Upper lobe of left lung (tissue), 6 donors: ENCODE results near the gene C1S. TPM values are rescaled to one million over a fixed set of nuclear protein-coding genes. Genes with fewer than 3 reads are reported as not detected.

Source experiments
- ATAC-seq, 2 donors: fragments of 200-7000 bp; cut with Tn5 transposase; one replicate each; pipeline ENCODE4 v1.9.1; 2022; ENCODE audit warnings: mild to moderate bottlenecking in 2 of 2, moderate library complexity in 2 of 2; ENCODE audit not compliant: low FRiP score in 2 of 2
- DNase-seq, 2 donors: peaks; one replicate each; pipeline ENCODE4 v3.0.0-alpha.2; 2019 to 2020
- H3K27ac ChIP-seq, 4 donors: fragments of 200-600 bp; sonication (generic); one replicate each; pipeline ENCODE4 v1.5.1; 2016 to 2019
- H3K27me3 ChIP-seq, 4 donors: fragments of 200-600 bp; sonication (generic); one replicate each; pipeline ENCODE4 v1.5.1; 2017 to 2019
- H3K36me3 ChIP-seq, 4 donors: fragments of 200-600 bp; sonication (generic); one replicate each; pipeline ENCODE4 v1.5.1; 2016 to 2019
- H3K4me1 ChIP-seq, 4 donors: fragments of 200-600 bp; sonication (generic); one replicate each; pipeline ENCODE4 v1.5.1; 2018 to 2019
- H3K4me3 ChIP-seq, 4 donors: fragments of 200-600 bp; sonication (generic); one replicate each; pipeline ENCODE4 v1.5.1; 2017 to 2019; ENCODE audit warnings: mild to moderate bottlenecking in 2 of 4, moderate library complexity in 1 of 4
- H3K9me3 ChIP-seq, 4 donors: fragments of 200-600 bp; sonication (generic); one replicate each; pipeline ENCODE4 v1.5.1; 2018 to 2019
- CTCF ChIP-seq, 6 experiments: fragments of 450-650 bp in 4 of 6; fragments of 200-600 bp in 2 of 6; sonication (generic) in 2 of 6; IDR thresholded peaks; one replicate each; pipeline ENCODE4 v1.5.1; 2016 to 2019; ENCODE audit warnings: antibody characterized with exemption in 6 of 6
- EP300 ChIP-seq, 4 donors: sonication (generic); formaldehyde crosslinking; IDR thresholded peaks; one replicate each; pipeline ENCODE4 v1.5.1; 2017; ENCODE audit warnings: antibody characterized with exemption in 4 of 4, control low read depth in 2 of 4
- POLR2A ChIP-seq, 4 donors: fragments of 450-650 bp; IDR thresholded peaks; one replicate each; pipeline ENCODE4 v1.5.1; 2016 to 2017; ENCODE audit warnings: antibody characterized with exemption in 4 of 4, mild to moderate bottlenecking in 2 of 4
- POLR2AphosphoS5 ChIP-seq, 2 donors: sonication (generic); formaldehyde crosslinking; IDR thresholded peaks; one replicate each; pipeline ENCODE4 v1.5.1; 2017; ENCODE audit warnings: antibody characterized with exemption in 2 of 2
- WGBS, 2 donors: methylation state at CpG; one replicate each; pipeline ENCODE4 v1.1.5; 2017 to 2018; 5-methylcytosine and 5-hydroxymethylcytosine counted together
- total RNA-seq, 6 donors: library from RNA; depleted of rRNA in 4 of 6; stranded (reverse); fragments of >200 nt in 4 of 6; gene quantifications; one replicate each; pipeline versions ENCODE4 v1.1.0 to v1.2.1, GENCODE V29; 2016 to 2021
- donor health status: DM: no; HTN: no; CAD: no; lungs with moderate emphysema.
- donor health status: DM: no; HTN: yes; CAD: no; lungs with severe emphysema.

C1S gene
- total RNA-seq, 6 donors from 2014 or later, result 146 to 338 (median 208) TPM

GRCh38 chr12:7061596-7061995 is 1.1 kb downstream of the C1S start:
- Histone ChIP-seq H3K4me1 (peaks cover 6 to 23% (median 13%) of the 10 kb centered on the region in 4 donors), H3K9me3 (no peaks in the 10 kb centered on the region), H3K4me3 (peak overlapping the region in 3 of 4 donors; percentile 14 to 45 (median 43)), H3K36me3 (peaks cover 0 to 7% (median 0%) of the 10 kb centered on the region in 4 donors), H3K27me3 (no peaks in the 10 kb centered on the region), H3K27ac (peak overlapping the region in 3 of 4 donors; percentile 74 to 85 (median 75))
- DNase-seq (no peak), ATAC-seq (no peak)
- WGBS, 2 donors, result 90 to 94% methylated on average over 6 to 7 of the region's 7 CpGs
- no peak for TF ChIP-seq CTCF (IDR thresholded peaks at IDR 0.05)
- no peak for TF ChIP-seq EP300 (IDR thresholded peaks at IDR 0.05)
- no peak for TF ChIP-seq POLR2AphosphoS5 (IDR thresholded peaks at IDR 0.05)
- no peak for TF ChIP-seq POLR2A (IDR thresholded peaks at IDR 0.05)

- no peaks in the 10 kb centered on the region for H3K9me3 ChIP-seq
- no peak for DNase-seq
- peaks cover 0 to 20% (median 0%) of the 10 kb centered on the region in 4 donors for H3K36me3 ChIP-seq
- no peak overlapping the region for H3K27ac ChIP-seq
- 83% methylated on average over 3 of the region's 3 CpGs for WGBS, 2 donors
- TF ChIP-seq EP300 (IDR thresholded peaks at IDR 0.05) (no peak), POLR2AphosphoS5 (IDR thresholded peaks at IDR 0.05) (no peak), CTCF (IDR thresholded peaks at IDR 0.05) (no peak), POLR2A (IDR thresholded peaks at IDR 0.05) (no peak)
- H3K27me3 ChIP-seq, result no peaks in the 10 kb centered on the region
- ATAC-seq, result no peak
- peaks cover 6 to 19% (median 13%) of the 10 kb centered on the region in 4 donors for H3K4me1 ChIP-seq
- H3K4me3 ChIP-seq, result no peak overlapping the region
Observed at GRCh38 chr12:7064516-7064915, 4.0 kb downstream of the C1S start.

GRCh38 chr12:7065073-7065623 is 4.6 kb downstream of the C1S start:
- Histone ChIP-seq H3K4me1 (peaks cover 0 to 12% (median 8%) of the 10 kb centered on the region in 4 donors), H3K9me3 (no peaks in the 10 kb centered on the region), H3K36me3 (peaks cover 0 to 22% (median 0%) of the 10 kb centered on the region in 4 donors), H3K27ac (no peak overlapping the region), H3K27me3 (no peaks in the 10 kb centered on the region), H3K4me3 (no peak overlapping the region)
- ATAC-seq (no peak), DNase-seq (no peak)
- 88 to 91% methylated on average over 7 of the region's 7 CpGs for WGBS, 2 donors
- TF ChIP-seq POLR2A (IDR thresholded peaks at IDR 0.05) (no peak), CTCF (IDR thresholded peaks at IDR 0.05) (no peak), POLR2AphosphoS5 (IDR thresholded peaks at IDR 0.05) (no peak), EP300 (IDR thresholded peaks at IDR 0.05) (no peak)

GRCh38 chr12:7066596-7066995 is 6.1 kb downstream of the C1S start:
- Histone ChIP-seq H3K4me3 (no peak overlapping the region), H3K27me3 (no peaks in the 10 kb centered on the region), H3K4me1 (no peaks in the 10 kb centered on the region), H3K27ac (no peak overlapping the region), H3K36me3 (peaks cover 0 to 25% (median 0%) of the 10 kb centered on the region in 4 donors), H3K9me3 (no peaks in the 10 kb centered on the region)
- 85 to 88% methylated on average over 2 of the region's 2 CpGs for WGBS, 2 donors
- no peak for ATAC-seq
- DNase-seq, result no peak
- TF ChIP-seq POLR2A (IDR thresholded peaks at IDR 0.05) (no peak), POLR2AphosphoS5 (IDR thresholded peaks at IDR 0.05) (no peak), CTCF (IDR thresholded peaks at IDR 0.05) (no peak), EP300 (IDR thresholded peaks at IDR 0.05) (no peak)

- no peak for TF ChIP-seq POLR2A (IDR thresholded peaks at IDR 0.05)
- TF ChIP-seq POLR2AphosphoS5 (IDR thresholded peaks at IDR 0.05), result no peak
- TF ChIP-seq CTCF (IDR thresholded peaks at IDR 0.05), result no peak
- no peak for TF ChIP-seq EP300 (IDR thresholded peaks at IDR 0.05)
- Histone ChIP-seq H3K4me1 (no peaks in the 10 kb centered on the region), H3K27me3 (no peaks in the 10 kb centered on the region), H3K36me3 (peaks cover 0 to 25% (median 0%) of the 10 kb centered on the region in 4 donors), H3K4me3 (no peak overlapping the region), H3K27ac (no peak overlapping the region), H3K9me3 (no peaks in the 10 kb centered on the region)
- ATAC-seq, result no peak
- DNase-seq, result no peak
- whole genome bisulfite sequencing, 2 donors, result 85 to 91% methylated on average over 7 of the region's 7 CpGs
Observed at GRCh38 chr12:7067096-7067495, 6.6 kb downstream of the C1S start.
